ENCODE results near the gene NLRP2B. TPM values are rescaled to one million over a fixed set of nuclear protein-coding genes. Genes with fewer than 3 reads are reported as not detected.

The NLRP2B gene
- total and polyA plus RNA-seq, 3 experiments from 2014 or later: not detected

- H3K9me3 ChIP-seq (ENCODE audit: low read length): no peaks in the 10 kb centered on the region
- no peaks in the 10 kb centered on the region for H3K4me1 ChIP-seq (ENCODE audit: insufficient read depth, low read length)
- POLR2A ChIA-PET: no interaction called here
- H3K36me3 ChIP-seq (ENCODE audit: insufficient read depth, low read length): no peaks in the 10 kb centered on the region
- H3K4me3 Mint-ChIP-seq: no peak overlapping the region
- no peaks in the 10 kb centered on the region for H3K4me1 Mint-ChIP-seq
- H3K27me3 Mint-ChIP-seq: peaks cover 2% of the 10 kb centered on the region in 2 donors
- no peaks in the 10 kb centered on the region for H3K36me3 Mint-ChIP-seq
- H3K27me3 ChIP-seq (ENCODE audit: insufficient read depth, low read length, poor library complexity, severe bottlenecking): no peaks in the 10 kb centered on the region
- CTCF ChIA-PET: no interaction called here
- no peak for DNase-seq
- no peak overlapping the region for H3K27ac ChIP-seq (ENCODE audit: low read depth, low read length)
- H3K4me3 ChIP-seq (ENCODE audit: low read length): no peak overlapping the region
- H3K9me3 Mint-ChIP-seq: peaks cover 0 to 2% (median 0%) of the 10 kb centered on the region in 5 donors
- H3K27ac Mint-ChIP-seq: no peak overlapping the region
These were observed 13.1 kb downstream of the NLRP2B start for GRCh38 chrX:57667010-57667409.

- H3K27ac ChIP-seq (ENCODE audit: low read depth, low read length): no peak overlapping the region
- H3K9me3 ChIP-seq (ENCODE audit: low read length): no peaks in the 10 kb centered on the region
- H3K27ac Mint-ChIP-seq: no peak overlapping the region
- no peaks in the 10 kb centered on the region for H3K4me1 Mint-ChIP-seq
- no peak for DNase-seq
- CTCF ChIA-PET: no interaction called here
- no peak overlapping the region for H3K4me3 ChIP-seq (ENCODE audit: low read length)
- H3K4me3 Mint-ChIP-seq: no peak overlapping the region
- H3K9me3 Mint-ChIP-seq: peaks cover 0 to 13% (median 11%) of the 10 kb centered on the region in 5 donors
- no peaks in the 10 kb centered on the region for H3K27me3 ChIP-seq (ENCODE audit: insufficient read depth, low read length, poor library complexity, severe bottlenecking)
- peaks cover 0 to 20% (median 2%) of the 10 kb centered on the region in 3 donors for H3K36me3 Mint-ChIP-seq
- POLR2A ChIA-PET: no interaction called here
- H3K36me3 ChIP-seq (ENCODE audit: insufficient read depth, low read length): no peaks in the 10 kb centered on the region
- no peaks in the 10 kb centered on the region for H3K4me1 ChIP-seq (ENCODE audit: insufficient read depth, low read length)
- peaks cover 0 to 3% of the 10 kb centered on the region in 2 donors for H3K27me3 Mint-ChIP-seq
These were observed 25.0 kb downstream of the NLRP2B start for GRCh38 chrX:57655065-57655464.

- Mint-ChIP-seq H3K9me3 (peaks cover 0 to 13% (median 11%) of the 10 kb centered on the region in 5 donors), H3K4me3 (no peak overlapping the region), H3K27ac (no peak overlapping the region), H3K36me3 (peaks cover 0 to 20% (median 2%) of the 10 kb centered on the region in 3 donors), H3K27me3 (peaks cover 0 to 2% of the 10 kb centered on the region in 2 donors), H3K4me1 (no peaks in the 10 kb centered on the region)
- H3K4me1 ChIP-seq (ENCODE audit: insufficient read depth, low read length): no peaks in the 10 kb centered on the region
- no peaks in the 10 kb centered on the region for H3K27me3 ChIP-seq (ENCODE audit: insufficient read depth, low read length, poor library complexity, severe bottlenecking)
- CTCF ChIA-PET: no interaction called here
- no peaks in the 10 kb centered on the region for H3K9me3 ChIP-seq (ENCODE audit: low read length)
- no peak overlapping the region for H3K4me3 ChIP-seq (ENCODE audit: low read length)
- POLR2A ChIA-PET: no interaction called here
- no peak overlapping the region for H3K27ac ChIP-seq (ENCODE audit: low read depth, low read length)
- DNase-seq: no peak
- no peaks in the 10 kb centered on the region for H3K36me3 ChIP-seq (ENCODE audit: insufficient read depth, low read length)
These were observed 27.4 kb downstream of the NLRP2B start for GRCh38 chrX:57652705-57653104.

GRCh38 chrX:57651169-57651919 is 28.7 kb downstream of the NLRP2B start:
- Mint-ChIP-seq H3K4me1 (no peaks in the 10 kb centered on the region), H3K27ac (no peak overlapping the region), H3K36me3 (peaks cover 0 to 19% (median 2%) of the 10 kb centered on the region in 3 donors), H3K4me3 (no peak overlapping the region), H3K9me3 (peaks cover 0 to 13% (median 11%) of the 10 kb centered on the region in 5 donors), H3K27me3 (peaks cover 0 to 2% of the 10 kb centered on the region in 2 donors)
- H3K27ac ChIP-seq (ENCODE audit: low read depth, low read length): no peak overlapping the region
- H3K4me1 ChIP-seq (ENCODE audit: insufficient read depth, low read length): no peaks in the 10 kb centered on the region
- ChIA-PET CTCF (no interaction called here), POLR2A (no interaction called here)
- DNase-seq: no peak
- no peaks in the 10 kb centered on the region for H3K36me3 ChIP-seq (ENCODE audit: insufficient read depth, low read length)
- no peaks in the 10 kb centered on the region for H3K27me3 ChIP-seq (ENCODE audit: insufficient read depth, low read length, poor library complexity, severe bottlenecking)
- H3K4me3 ChIP-seq (ENCODE audit: low read length): no peak overlapping the region
- no peaks in the 10 kb centered on the region for H3K9me3 ChIP-seq (ENCODE audit: low read length)

GRCh38 chrX:57647020-57647419 is 33.0 kb downstream of the NLRP2B start:
- H3K27ac Mint-ChIP-seq: no peak overlapping the region
- no peak overlapping the region for H3K27ac ChIP-seq (ENCODE audit: low read depth, low read length)
- no peaks in the 10 kb centered on the region for H3K27me3 Mint-ChIP-seq
- no peak overlapping the region for H3K4me3 ChIP-seq (ENCODE audit: low read length)
- ChIA-PET POLR2A (no interaction called here), CTCF (no interaction called here)
- H3K4me1 ChIP-seq (ENCODE audit: insufficient read depth, low read length): no peaks in the 10 kb centered on the region
- no peak overlapping the region for H3K4me3 Mint-ChIP-seq
- peaks cover 0 to 1% (median 0%) of the 10 kb centered on the region in 5 donors for H3K9me3 Mint-ChIP-seq
- H3K36me3 Mint-ChIP-seq: no peaks in the 10 kb centered on the region
- no peaks in the 10 kb centered on the region for H3K27me3 ChIP-seq (ENCODE audit: insufficient read depth, low read length, poor library complexity, severe bottlenecking)
- H3K4me1 Mint-ChIP-seq: no peaks in the 10 kb centered on the region
- no peaks in the 10 kb centered on the region for H3K36me3 ChIP-seq (ENCODE audit: insufficient read depth, low read length)
- H3K9me3 ChIP-seq (ENCODE audit: low read length): no peaks in the 10 kb centered on the region
- no peak for DNase-seq

GRCh38 chrX:57643698-57644097 is 36.4 kb downstream of the NLRP2B start:
- Histone ChIP-seq H3K9me3 (ENCODE audit: low read length) (no peaks in the 10 kb centered on the region), H3K4me1 (ENCODE audit: insufficient read depth, low read length) (no peaks in the 10 kb centered on the region), H3K4me3 (ENCODE audit: low read length) (no peak overlapping the region), H3K27me3 (ENCODE audit: insufficient read depth, low read length, poor library complexity, severe bottlenecking) (no peaks in the 10 kb centered on the region), H3K36me3 (ENCODE audit: insufficient read depth, low read length) (no peaks in the 10 kb centered on the region), H3K27ac (ENCODE audit: low read depth, low read length) (no peak overlapping the region)
- Mint-ChIP-seq H3K4me1 (no peaks in the 10 kb centered on the region), H3K27me3 (no peaks in the 10 kb centered on the region), H3K27ac (no peak overlapping the region), H3K36me3 (no peaks in the 10 kb centered on the region), H3K9me3 (peaks cover 0 to 14% (median 5%) of the 10 kb centered on the region in 5 donors), H3K4me3 (no peak overlapping the region)
- DNase-seq: no peak
- POLR2A ChIA-PET: no interaction called here
- CTCF ChIA-PET: no interaction called here

GRCh38 chrX:57641338-57641737 is 38.7 kb downstream of the NLRP2B start:
- H3K27me3 Mint-ChIP-seq: no peaks in the 10 kb centered on the region
- CTCF ChIA-PET: no interaction called here
- H3K9me3 Mint-ChIP-seq: peaks cover under 1 to 30% (median 9%) of the 10 kb centered on the region in 5 donors
- DNase-seq: no peak
- Histone ChIP-seq H3K27me3 (ENCODE audit: insufficient read depth, low read length, poor library complexity, severe bottlenecking) (no peaks in the 10 kb centered on the region), H3K9me3 (ENCODE audit: low read length) (no peaks in the 10 kb centered on the region), H3K27ac (ENCODE audit: low read depth, low read length) (no peak overlapping the region), H3K4me1 (ENCODE audit: insufficient read depth, low read length) (no peaks in the 10 kb centered on the region), H3K4me3 (ENCODE audit: low read length) (no peak overlapping the region), H3K36me3 (ENCODE audit: insufficient read depth, low read length) (no peaks in the 10 kb centered on the region)
- POLR2A ChIA-PET: no interaction called here
- H3K27ac Mint-ChIP-seq: no peak overlapping the region
- H3K4me3 Mint-ChIP-seq: no peak overlapping the region
- no peaks in the 10 kb centered on the region for H3K4me1 Mint-ChIP-seq
- H3K36me3 Mint-ChIP-seq: no peaks in the 10 kb centered on the region

GRCh38 chrX:57640674-57641016 is 39.4 kb downstream of the NLRP2B start:
- DNase-seq: no peak
- CTCF ChIA-PET: no interaction called here
- H3K4me3 Mint-ChIP-seq: no peak overlapping the region
- H3K27ac Mint-ChIP-seq: no peak overlapping the region
- no peaks in the 10 kb centered on the region for H3K4me1 Mint-ChIP-seq
- H3K9me3 Mint-ChIP-seq: peaks cover 7 to 35% (median 15%) of the 10 kb centered on the region in 5 donors
- Histone ChIP-seq H3K27ac (ENCODE audit: low read depth, low read length) (no peak overlapping the region), H3K9me3 (ENCODE audit: low read length) (no peaks in the 10 kb centered on the region), H3K4me3 (ENCODE audit: low read length) (no peak overlapping the region), H3K4me1 (ENCODE audit: insufficient read depth, low read length) (no peaks in the 10 kb centered on the region), H3K27me3 (ENCODE audit: insufficient read depth, low read length, poor library complexity, severe bottlenecking) (no peaks in the 10 kb centered on the region), H3K36me3 (ENCODE audit: insufficient read depth, low read length) (no peaks in the 10 kb centered on the region)
- POLR2A ChIA-PET: no interaction called here
- no peaks in the 10 kb centered on the region for H3K36me3 Mint-ChIP-seq
- no peaks in the 10 kb centered on the region for H3K27me3 Mint-ChIP-seq

Data from CD8-positive, alpha-beta memory T cell (primary cell).